Measurements from ENCODE around the gene SPIRE2. TPM values are rescaled to one million over a fixed set of nuclear protein-coding genes. Genes with fewer than 3 reads are reported as not detected.

The SPIRE2 gene
- total RNA-seq, 1 experiment from 2014 or later: 21.7 TPM

DNA sequence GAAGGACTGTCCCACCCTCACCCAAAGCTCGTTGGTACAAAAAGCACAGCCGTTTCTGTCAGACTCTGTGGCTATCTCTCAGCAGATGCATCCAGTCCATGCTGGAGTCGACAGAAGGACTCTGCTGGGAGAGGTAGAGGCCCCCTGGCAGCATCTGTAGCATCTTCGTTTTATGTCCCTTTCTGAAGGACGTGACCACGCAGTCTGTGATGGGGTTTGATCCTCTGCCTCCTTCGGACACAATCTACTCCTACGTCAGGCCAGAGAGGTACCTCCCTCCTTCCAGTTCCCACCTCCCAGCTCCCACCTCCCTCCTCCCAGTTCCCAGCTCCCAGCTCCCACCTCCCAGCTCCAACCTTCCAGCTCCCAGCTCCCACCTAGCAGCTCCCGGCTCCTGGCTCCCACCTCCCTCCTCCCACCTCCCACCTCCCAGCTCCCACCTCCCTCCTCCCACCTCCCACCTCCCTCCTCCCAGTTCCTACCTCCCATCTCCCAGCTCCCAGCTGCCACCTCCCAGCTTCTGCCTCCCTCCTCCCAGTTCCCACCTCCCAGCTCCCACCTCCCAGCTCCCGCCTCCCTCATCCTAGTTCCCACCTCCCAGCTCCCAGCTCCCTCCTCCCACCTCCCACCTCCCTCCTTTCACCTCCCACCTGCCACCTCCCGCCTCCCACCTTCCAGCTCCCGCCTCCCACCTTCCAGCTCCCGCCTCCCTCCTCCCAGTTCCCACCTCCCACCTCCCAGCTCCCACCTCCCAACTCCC, 79.0 kb downstream of the SPIRE2 start:
- no peaks in the 10 kb centered on the region for H3K27me3 ChIP-seq (ENCODE audit: control insufficient read depth, insufficient read depth, low read length)
- ATAC-seq (peak; percentile 16), DNase-seq (ENCODE audit: low read depth, low spot score) (no peak)
- ChIA-PET POLR2A (no interaction called here), CTCF (no interaction called here)
- in situ Hi-C loops (cut with HindIII; ENCODE audit: low pct_unique_long_range_greater_than_20kb, low sequenced_read_pairs): no loop called here
- intact Hi-C loops (cut with micrococcal nuclease; ENCODE audit: unreplicated experiment): no loop called here
- peaks cover 3% of the 10 kb centered on the region; the same call in 1 of the 2 replicates for H3K36me3 ChIP-seq (ENCODE audit: control insufficient read depth, insufficient read depth, low read length)
- no peaks in the 10 kb centered on the region for H3K9me3 ChIP-seq (ENCODE audit: control insufficient read depth, insufficient read depth, low read depth, low read length)
- TF ChIP-seq, protein P1, sequence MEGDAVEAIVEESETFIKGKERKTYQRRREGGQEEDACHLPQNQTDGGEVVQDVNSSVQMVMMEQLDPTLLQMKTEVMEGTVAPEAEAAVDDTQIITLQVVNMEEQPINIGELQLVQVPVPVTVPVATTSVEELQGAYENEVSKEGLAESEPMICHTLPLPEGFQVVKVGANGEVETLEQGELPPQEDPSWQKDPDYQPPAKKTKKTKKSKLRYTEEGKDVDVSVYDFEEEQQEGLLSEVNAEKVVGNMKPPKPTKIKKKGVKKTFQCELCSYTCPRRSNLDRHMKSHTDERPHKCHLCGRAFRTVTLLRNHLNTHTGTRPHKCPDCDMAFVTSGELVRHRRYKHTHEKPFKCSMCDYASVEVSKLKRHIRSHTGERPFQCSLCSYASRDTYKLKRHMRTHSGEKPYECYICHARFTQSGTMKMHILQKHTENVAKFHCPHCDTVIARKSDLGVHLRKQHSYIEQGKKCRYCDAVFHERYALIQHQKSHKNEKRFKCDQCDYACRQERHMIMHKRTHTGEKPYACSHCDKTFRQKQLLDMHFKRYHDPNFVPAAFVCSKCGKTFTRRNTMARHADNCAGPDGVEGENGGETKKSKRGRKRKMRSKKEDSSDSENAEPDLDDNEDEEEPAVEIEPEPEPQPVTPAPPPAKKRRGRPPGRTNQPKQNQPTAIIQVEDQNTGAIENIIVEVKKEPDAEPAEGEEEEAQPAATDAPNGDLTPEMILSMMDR (IDR thresholded peaks at IDR 0.05): no peak
- no peak overlapping the region for H3K4me3 ChIP-seq (ENCODE audit: low read depth in 2 of 2, low read length in 2 of 2)
- no peaks in the 10 kb centered on the region for H3K4me1 ChIP-seq (ENCODE audit: control insufficient read depth, insufficient read depth, low read length)
- BruUV-seq (replicated peaks): no TSS peak
- H3K27ac ChIP-seq (ENCODE audit: low read length): no peak overlapping the region

DNA sequence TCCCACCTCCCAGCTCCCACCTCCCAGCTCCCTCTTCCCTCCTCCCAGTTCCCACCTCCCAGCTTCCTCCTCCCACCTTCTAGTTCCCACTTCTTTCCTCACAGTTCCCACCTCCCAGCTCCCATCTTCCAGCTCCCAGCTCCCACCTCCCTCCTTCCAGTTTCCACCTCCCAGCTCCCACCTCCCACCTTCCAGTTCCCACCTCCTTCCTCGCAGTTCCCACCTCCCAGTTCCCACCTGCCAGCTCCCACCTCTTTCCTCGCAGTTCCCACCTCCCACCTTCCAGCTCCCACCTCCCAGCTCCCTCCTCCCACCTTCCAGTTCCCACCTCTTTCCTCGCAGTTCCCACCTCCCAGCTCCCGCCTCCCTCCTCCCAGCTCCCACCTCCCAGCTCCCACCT, 80.0 kb downstream of the SPIRE2 start:
- Histone ChIP-seq H3K4me3 (ENCODE audit: low read depth in 2 of 2, low read length in 2 of 2) (no peak overlapping the region), H3K27me3 (ENCODE audit: control insufficient read depth, insufficient read depth, low read length) (no peaks in the 10 kb centered on the region), H3K9me3 (ENCODE audit: control insufficient read depth, insufficient read depth, low read depth, low read length) (no peaks in the 10 kb centered on the region), H3K36me3 (ENCODE audit: control insufficient read depth, insufficient read depth, low read length) (peaks cover 3% of the 10 kb centered on the region; the same call in 1 of the 2 replicates), H3K27ac (ENCODE audit: low read length) (no peak overlapping the region), H3K4me1 (ENCODE audit: control insufficient read depth, insufficient read depth, low read length) (no peaks in the 10 kb centered on the region)
- ATAC-seq (no peak), DNase-seq (ENCODE audit: low read depth, low spot score) (no peak)
- intact Hi-C loops (cut with micrococcal nuclease; ENCODE audit: unreplicated experiment): no loop called here
- no TSS peak for BruUV-seq (replicated peaks)
- CTCF ChIA-PET: no interaction called here
- in situ Hi-C loops (cut with HindIII; ENCODE audit: low pct_unique_long_range_greater_than_20kb, low sequenced_read_pairs): no loop called here
- no peak for TF ChIP-seq POLR2AphosphoS5 (IDR thresholded peaks at IDR 0.05; ENCODE audit: low read depth, low read length)
- TF ChIP-seq, protein P2, sequence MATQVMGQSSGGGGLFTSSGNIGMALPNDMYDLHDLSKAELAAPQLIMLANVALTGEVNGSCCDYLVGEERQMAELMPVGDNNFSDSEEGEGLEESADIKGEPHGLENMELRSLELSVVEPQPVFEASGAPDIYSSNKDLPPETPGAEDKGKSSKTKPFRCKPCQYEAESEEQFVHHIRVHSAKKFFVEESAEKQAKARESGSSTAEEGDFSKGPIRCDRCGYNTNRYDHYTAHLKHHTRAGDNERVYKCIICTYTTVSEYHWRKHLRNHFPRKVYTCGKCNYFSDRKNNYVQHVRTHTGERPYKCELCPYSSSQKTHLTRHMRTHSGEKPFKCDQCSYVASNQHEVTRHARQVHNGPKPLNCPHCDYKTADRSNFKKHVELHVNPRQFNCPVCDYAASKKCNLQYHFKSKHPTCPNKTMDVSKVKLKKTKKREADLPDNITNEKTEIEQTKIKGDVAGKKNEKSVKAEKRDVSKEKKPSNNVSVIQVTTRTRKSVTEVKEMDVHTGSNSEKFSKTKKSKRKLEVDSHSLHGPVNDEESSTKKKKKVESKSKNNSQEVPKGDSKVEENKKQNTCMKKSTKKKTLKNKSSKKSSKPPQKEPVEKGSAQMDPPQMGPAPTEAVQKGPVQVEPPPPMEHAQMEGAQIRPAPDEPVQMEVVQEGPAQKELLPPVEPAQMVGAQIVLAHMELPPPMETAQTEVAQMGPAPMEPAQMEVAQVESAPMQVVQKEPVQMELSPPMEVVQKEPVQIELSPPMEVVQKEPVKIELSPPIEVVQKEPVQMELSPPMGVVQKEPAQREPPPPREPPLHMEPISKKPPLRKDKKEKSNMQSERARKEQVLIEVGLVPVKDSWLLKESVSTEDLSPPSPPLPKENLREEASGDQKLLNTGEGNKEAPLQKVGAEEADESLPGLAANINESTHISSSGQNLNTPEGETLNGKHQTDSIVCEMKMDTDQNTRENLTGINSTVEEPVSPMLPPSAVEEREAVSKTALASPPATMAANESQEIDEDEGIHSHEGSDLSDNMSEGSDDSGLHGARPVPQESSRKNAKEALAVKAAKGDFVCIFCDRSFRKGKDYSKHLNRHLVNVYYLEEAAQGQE (IDR thresholded peaks at IDR 0.05; ENCODE audit: insufficient read depth in 1 of 2, low read depth in 2 of 2, low read length in 1 of 2): no peak
- TF ChIP-seq, protein P1 (IDR thresholded peaks at IDR 0.05): no peak
- TF ChIP-seq SIN3A (IDR thresholded peaks at IDR 0.05; ENCODE audit: borderline replicate concordance, insufficient read depth, low read depth, low read length): no peak
- TF ChIP-seq TCF7L2 (IDR thresholded peaks at IDR 0.05; ENCODE audit: low read depth, low read length): no peak
- POLR2A ChIA-PET: no interaction called here

Measured in Panc1 (cell line).